Measurements from ENCODE around the gene MYO1E. TPM values are rescaled to one million over a fixed set of nuclear protein-coding genes. Genes with fewer than 3 reads are reported as not detected.
A peak's percentile ranks its signal among the peaks of the same experiment; 100 is the strongest.

MYO1E gene
- total and polyA plus RNA-seq, 10 donors: 21.3 to 115 (median 65.6) TPM

GRCh38 chr15:59224474-59224873, 148.2 kb downstream of the MYO1E start:
- Histone ChIP-seq H3K4me3 (no peak overlapping the region), H3K4me1 (peaks cover 6 to 19% (median 15%) of the 10 kb centered on the region in 6 donors), H3K27me3 (replicated peaks in 1 of 7) (no peaks in the 10 kb centered on the region), H3K27ac (peak overlapping the region in 4 of 8 donors; percentile 7 to 52 (median 28)), H3K36me3 (peaks cover 0 to 52% (median 13%) of the 10 kb centered on the region in 6 donors), H3K9me3 (no peaks in the 10 kb centered on the region)
- DNase-seq: peak; percentile 74
- intact Hi-C loops (cut with DNase I; ENCODE audit: low total_unique reads): no loop called here
- peak in 2 of 3 donors; percentile 60 to 61 for TF ChIP-seq POLR2AphosphoS5 (IDR thresholded peaks at IDR 0.05)
- TF ChIP-seq POLR2A (IDR thresholded peaks at IDR 0.05): no peak
- 61 to 85% (median 66%) methylated on average over 7 of the region's 7 CpGs for WGBS, 5 donors

- peaks cover 6 to 19% (median 15%) of the 10 kb centered on the region in 6 donors for H3K4me1 ChIP-seq
- no peak overlapping the region for H3K4me3 ChIP-seq
- WGBS, 5 donors: 77 to 85% (median 82%) methylated on average over 3 of the region's 3 CpGs
- peaks cover 0 to 56% (median 15%) of the 10 kb centered on the region in 6 donors for H3K36me3 ChIP-seq
- intact Hi-C loops (cut with DNase I; ENCODE audit: low total_unique reads): no loop called here
- DNase-seq: no peak
- peak overlapping the region in 5 of 8 donors; percentile 4 to 52 (median 28) for H3K27ac ChIP-seq
- no peaks in the 10 kb centered on the region for H3K9me3 ChIP-seq
- H3K27me3 ChIP-seq (replicated peaks in 1 of 7): no peaks in the 10 kb centered on the region
- no peak for TF ChIP-seq POLR2A (IDR thresholded peaks at IDR 0.05)
These were observed 148.9 kb downstream of the MYO1E start for GRCh38 chr15:59223736-59224135.

- H3K4me3 ChIP-seq: no peak overlapping the region
- peaks cover 0 to 55% (median 16%) of the 10 kb centered on the region in 6 donors for H3K36me3 ChIP-seq
- intact Hi-C loops (cut with DNase I; ENCODE audit: low total_unique reads): no loop called here
- peak overlapping the region in 4 of 8 donors; percentile 14 to 41 (median 22) for H3K27ac ChIP-seq
- DNase-seq: no peak
- no peaks in the 10 kb centered on the region for H3K9me3 ChIP-seq
- 86 to 95% (median 90%) methylated on average over 11 of the region's 11 CpGs for WGBS, 5 donors
- no peak for TF ChIP-seq POLR2A (IDR thresholded peaks at IDR 0.05)
- TF ChIP-seq CTCF (IDR thresholded peaks at IDR 0.05 in 8 of 11, conservative IDR thresholded peaks at IDR 0.05 in 3 of 11): no peak
- no peak for TF ChIP-seq POLR2AphosphoS5 (IDR thresholded peaks at IDR 0.05)
- H3K27me3 ChIP-seq (replicated peaks in 1 of 7): no peaks in the 10 kb centered on the region
- peaks cover 6 to 19% (median 15%) of the 10 kb centered on the region in 6 donors for H3K4me1 ChIP-seq
These were observed 149.6 kb downstream of the MYO1E start for GRCh38 chr15:59222906-59223550.

GRCh38 chr15:59221511-59222505, 150.9 kb downstream of the MYO1E start:
- intact Hi-C loops (cut with DNase I; ENCODE audit: low total_unique reads): no loop called here
- no peak for DNase-seq
- peaks cover 0 to 52% (median 22%) of the 10 kb centered on the region in 6 donors for H3K36me3 ChIP-seq
- no peaks in the 10 kb centered on the region for H3K9me3 ChIP-seq
- WGBS, 5 donors: 77 to 89% (median 83%) methylated on average over 5 of the region's 5 CpGs
- TF ChIP-seq CTCF (IDR thresholded peaks at IDR 0.05 in 8 of 11, conservative IDR thresholded peaks at IDR 0.05 in 3 of 11): no peak
- no peak for TF ChIP-seq POLR2AphosphoS5 (IDR thresholded peaks at IDR 0.05)
- TF ChIP-seq POLR2A (IDR thresholded peaks at IDR 0.05): no peak
- no peaks in the 10 kb centered on the region for H3K27me3 ChIP-seq (replicated peaks in 1 of 7)
- H3K27ac ChIP-seq: peak overlapping the region in 7 of 8 donors; percentile 9 to 58 (median 41)
- H3K4me3 ChIP-seq: no peak overlapping the region
- H3K4me1 ChIP-seq: peaks cover 6 to 19% (median 15%) of the 10 kb centered on the region in 6 donors

Measured in spleen (tissue), 11 donors.